K562 (cell line): ENCODE results near the gene CCR2.

Source experiments
- CTCF ChIP-seq, 3 experiments: IDR thresholded peaks in 2 of 3; conservative IDR thresholded peaks in 1 of 3; 2 replicates each; pipeline ENCODE4 v1.5.1; 2011 to 2012; ENCODE audit warnings: low read length in 3 of 3, mild to moderate bottlenecking in 3 of 3, control low read depth in 2 of 3, improper control_type of control experiment in 1 of 3, inconsistent platforms in 1 of 3, low read depth in 1 of 3, mixed read lengths in 1 of 3, moderate library complexity in 1 of 3; ENCODE audit not compliant: insufficient read depth in 2 of 3
- EZH2 ChIP-seq: IDR thresholded peaks from 2 replicates; pipeline ENCODE4 v1.6.1; 2012; ENCODE audit warnings: low read depth, mild to moderate bottlenecking, inconsistent platforms, low read length, borderline replicate concordance
- NR2F6 ChIP-seq: fragments of 450-650 bp; formaldehyde crosslinking; IDR thresholded peaks from 2 replicates; pipeline ENCODE4 v1.4.0; 2020; ENCODE audit warnings: mild to moderate bottlenecking
- POLR2A ChIP-seq: fragments of 450-650 bp; conservative IDR thresholded peaks from 2 replicates; pipeline ENCODE4 v1.6.1; 2016
- RBM22 ChIP-seq: fragments of 200-400 bp; formaldehyde crosslinking; IDR thresholded peaks from 2 replicates; pipeline ENCODE4 v1.6.1; 2018; ENCODE audit warnings: low read length, low read depth; ENCODE audit not compliant: poor library complexity, severe bottlenecking
- SIN3A ChIP-seq, 2 experiments: fragments of 150-350 bp in 1 of 2; IDR thresholded peaks; 2 replicates each; pipeline ENCODE4 v1.6.1; 2011 to 2016; ENCODE audit warnings: borderline replicate concordance in 2 of 2, low read depth in 2 of 2, low read length in 2 of 2, mild to moderate bottlenecking in 2 of 2, moderate library complexity in 2 of 2; ENCODE audit not compliant: control insufficient read depth in 1 of 2
- ZBTB33 ChIP-seq: sonication (generic); formaldehyde crosslinking; IDR thresholded peaks from 2 replicates; pipeline ENCODE4 v1.8.1; 2023; ENCODE audit warnings: mild to moderate bottlenecking, missing genetic modification reagents
- TF ChIP-seq, protein P1 (sequence below): fragments of 450-650 bp; IDR thresholded peaks from 2 replicates; pipeline ENCODE4 v1.6.1; 2018; ENCODE audit warnings: mild to moderate bottlenecking, low read depth; ENCODE audit not compliant: partially characterized antibody

- TF ChIP-seq, protein P1, sequence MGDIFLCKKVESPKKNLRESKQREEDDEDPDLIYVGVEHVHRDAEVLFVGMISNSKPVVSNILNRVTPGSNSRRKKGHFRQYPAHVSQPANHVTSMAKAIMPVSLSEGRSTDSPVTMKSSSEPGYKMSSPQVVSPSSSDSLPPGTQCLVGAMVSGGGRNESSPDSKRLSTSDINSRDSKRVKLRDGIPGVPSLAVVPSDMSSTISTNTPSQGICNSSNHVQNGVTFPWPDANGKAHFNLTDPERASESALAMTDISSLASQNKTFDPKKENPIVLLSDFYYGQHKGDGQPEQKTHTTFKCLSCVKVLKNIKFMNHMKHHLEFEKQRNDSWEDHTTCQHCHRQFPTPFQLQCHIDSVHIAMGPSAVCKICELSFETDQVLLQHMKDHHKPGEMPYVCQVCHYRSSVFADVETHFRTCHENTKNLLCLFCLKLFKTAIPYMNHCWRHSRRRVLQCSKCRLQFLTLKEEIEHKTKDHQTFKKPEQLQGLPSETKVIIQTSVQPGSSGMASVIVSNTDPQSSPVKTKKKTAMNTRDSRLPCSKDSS: no peak
- no peak for TF ChIP-seq POLR2A
- TF ChIP-seq CTCF (IDR thresholded peaks at IDR 0.05 in 2 of 3, conservative IDR thresholded peaks at IDR 0.05 in 1 of 3; ENCODE audit: insufficient read depth in 2 of 3, low read depth in 1 of 3, low read length in 3 of 3): no peak
- TF ChIP-seq SIN3A (IDR thresholded peaks at IDR 0.05; ENCODE audit: borderline replicate concordance in 2 of 2, control insufficient read depth in 1 of 2, low read depth in 2 of 2, low read length in 2 of 2): no peak
- no peak for TF ChIP-seq EZH2
- no peak for TF ChIP-seq ZBTB33 (CRISPR knock-in tag)
- TF ChIP-seq NR2F6 (CRISPR knock-in tag): no peak
- no peak for TF ChIP-seq RBM22
These were observed 37.7 kb upstream of the CCR2 start for GRCh38 chr3:46316206-46316605.
